ENCODE results near the gene TRAPPC8.

- no peak for TF ChIP-seq CTCF (IDR thresholded peaks at IDR 0.05)
- TF ChIP-seq POLR2A (IDR thresholded peaks at IDR 0.05) = no peak
Observed at GRCh38 chr18:31931886-31932240, 11.1 kb downstream of the TRAPPC8 start.

All from Peyer's patch (tissue), 4 donors.